A549 (cell line): ENCODE data around the gene GRM7. TPM values are rescaled to one million over a fixed set of nuclear protein-coding genes. Genes with fewer than 3 reads are reported as not detected.

Experiments
- ATAC-seq, 2 experiments: fragments of 200-7000 bp in 1 of 2; fragments of >200 bp in 1 of 2; cut with Nextera tagmentation in 1 of 2; cut with Tn5 transposase in 1 of 2; 3 replicates each; pipeline versions ENCODE4 v1.8.0 to v1.9.1; 2018 to 2020; ENCODE audit warnings: mild to moderate bottlenecking in 1 of 2, moderate library complexity in 1 of 2
- CTCF ChIA-PET: fragments of 300-600 bp; sonication (Branson Sonifier 250); formaldehyde crosslinking; extraction: SDS; loops from one replicate; lab custom pipeline; 2021; ENCODE audit warnings: antibody characterized with exemption, inconsistent platforms; lab: Yijun Ruan, JAX
- POLR2A ChIA-PET: fragments of 350-600 bp; formaldehyde crosslinking; extraction: SDS; loops from one replicate; lab custom pipeline; 2021; ENCODE audit warnings: antibody characterized with exemption, inconsistent platforms; lab: Yijun Ruan, JAX
- DNase-seq, 2 experiments: peaks; one replicate each; pipeline versions ENCODE4 v3.0.0 to v3.0.0-alpha.2; 2011 to 2016; ENCODE audit warnings: low read depth in 1 of 2, low spot score in 1 of 2
- FAIRE-seq: peaks from 2 replicates; lab custom pipeline; 2011; peaks lifted over from hg19 to GRCh38; lab: Jason Lieb, UNC
- H3K27ac ChIP-seq, 2 experiments: fragments of >200 bp; sonication (Bioruptor Twin); formaldehyde crosslinking; 3 replicates each; pipeline ENCODE4 v1.5.1; 2016 to 2017
- H3K4me1 ChIP-seq: fragments of >200 bp; sonication (Bioruptor Twin); formaldehyde crosslinking; 3 replicates; pipeline ENCODE4 v1.6.1; 2016
- H3K4me2 ChIP-seq: fragments of >200 bp; sonication (Bioruptor Twin); formaldehyde crosslinking; 3 replicates; pipeline ENCODE4 v1.6.1; 2016
- H3K4me3 ChIP-seq: fragments of >200 bp; sonication (Bioruptor Twin); formaldehyde crosslinking; 3 replicates; pipeline ENCODE4 v1.5.1; 2016
- H3K9me3 ChIP-seq: fragments of >200 bp; sonication (Bioruptor Twin); formaldehyde crosslinking; 3 replicates; pipeline ENCODE4 v1.6.1; 2016
- BHLHE40 ChIP-seq: IDR thresholded peaks from 2 replicates; pipeline ENCODE4 v1.6.1; 2012; ENCODE audit warnings: low read depth, low read length, inconsistent platforms
- CEBPB ChIP-seq, 2 experiments: fragments of >200 bp in 1 of 2; sonication (Bioruptor Twin) in 1 of 2; formaldehyde crosslinking in 1 of 2; IDR thresholded peaks; 2 replicates each; pipeline ENCODE4 v1.6.1; 2012 to 2016
- ELK1 ChIP-seq: fragments of 150-350 bp; IDR thresholded peaks from 2 replicates; pipeline ENCODE4 v1.6.1; 2014; ENCODE audit warnings: low read depth, mild to moderate bottlenecking, low read length
- FOSB ChIP-seq: fragments of 250-450 bp; sonication (Bioruptor Pico); IDR thresholded peaks from 2 replicates; pipeline ENCODE4 v1.5.0; 2020; ENCODE audit warnings: mild to moderate bottlenecking, moderate library complexity
- FOSL2 ChIP-seq, 2 experiments: fragments of 450-650 bp in 1 of 2; fragments of >200 bp in 1 of 2; sonication (Bioruptor Twin) in 1 of 2; formaldehyde crosslinking; IDR thresholded peaks; 2 replicates each; pipeline versions ENCODE4 v1.5.0 to v1.6.1; 2016 to 2020; ENCODE audit warnings: mild to moderate bottlenecking in 1 of 2, moderate library complexity in 1 of 2
- HDAC2 ChIP-seq: fragments of 200-600 bp; sonication (generic); IDR thresholded peaks from 2 replicates; pipeline ENCODE4 v1.6.1; 2016
- HEYL ChIP-seq: fragments of 250-450 bp; sonication (Bioruptor Pico); IDR thresholded peaks from 2 replicates; pipeline ENCODE4 v1.8.0; 2021; ENCODE audit warnings: mild to moderate bottlenecking, moderate library complexity
- HOXA7 ChIP-seq: fragments of 250-450 bp; sonication (Bioruptor Pico); IDR thresholded peaks from 2 replicates; pipeline ENCODE4 v1.5.0; 2020; ENCODE audit warnings: mild to moderate bottlenecking, moderate library complexity
- HOXB13 ChIP-seq: fragments of 250-450 bp; sonication (Bioruptor Pico); IDR thresholded peaks from 2 replicates; pipeline ENCODE4 v1.5.0; 2020; ENCODE audit warnings: low read depth, mild to moderate bottlenecking, moderate library complexity
- MAFK ChIP-seq: fragments of 450-650 bp; IDR thresholded peaks from 2 replicates; pipeline ENCODE4 v1.6.1; 2014; ENCODE audit not compliant: partially characterized antibody
- NR3C1 ChIP-seq: fragments of >200 bp; sonication (Bioruptor Twin); formaldehyde crosslinking; IDR thresholded peaks from 3 replicates; pipeline ENCODE4 v1.6.1; 2017
- POLR2A ChIP-seq: IDR thresholded peaks from 2 replicates; pipeline ENCODE4 v1.6.1; 2012; ENCODE audit warnings: mild to moderate bottlenecking, low read length
- POLR2AphosphoS2 ChIP-seq: conservative IDR thresholded peaks from 2 replicates; pipeline ENCODE4 v1.6.1; 2012; ENCODE audit warnings: low read length, improper control_type of control experiment, inconsistent platforms
- RARB ChIP-seq: fragments of 250-450 bp; sonication (Bioruptor Pico); IDR thresholded peaks from 2 replicates; pipeline ENCODE4 v1.8.0; 2021; ENCODE audit warnings: mild to moderate bottlenecking, moderate library complexity
- USF2 ChIP-seq: fragments of 450-650 bp; IDR thresholded peaks from 2 replicates; pipeline ENCODE4 v1.6.1; 2014; ENCODE audit warnings: antibody characterized with exemption
- ZNF302 ChIP-seq: fragments of 250-450 bp; sonication (Bioruptor Pico); IDR thresholded peaks from 2 replicates; pipeline ENCODE4 v1.9.0; 2021; ENCODE audit warnings: inconsistent platforms, mild to moderate bottlenecking, moderate library complexity
- WGBS: methylation state at CpG from one replicate; pipeline ENCODE4 v1.1.6; 2017; ENCODE audit errors: missing lambda C conversion rate; 5-methylcytosine and 5-hydroxymethylcytosine counted together
- polyA plus RNA-seq, 4 experiments: library from polyadenylated mRNA; depleted of rRNA in 3 of 4; stranded (reverse); fragments of >200 nt; fragmentation: RNase III in 1 of 4; extraction: RNeasy Plus Mini Kit Qiagen cat#74134 plus additional on column Dnase treatment in 1 of 4; gene quantifications; 2 replicates in 3 of 4; 3 replicates in 1 of 4; pipeline ENCODE4 v1.2.3, GENCODE V29; 2011 to 2017
- TF ChIP-seq, protein P1 (sequence below): fragments of 200-600 bp; sonication (generic); IDR thresholded peaks from 2 replicates; pipeline ENCODE4 v1.6.1; 2016; ENCODE audit warnings: antibody characterized with exemption, mild to moderate bottlenecking, moderate library complexity
- TF ChIP-seq, protein P2 (sequence below): fragments of 250-450 bp; sonication (Bioruptor Pico); IDR thresholded peaks from 2 replicates; pipeline ENCODE4 v1.5.0; 2020; ENCODE audit warnings: low read depth, mild to moderate bottlenecking, moderate library complexity

The GRM7 gene
- polyA plus RNA-seq, 2 of the 4 experiments (the other 2 are of a cell fraction), result not detected

GRCh38 chr3:7752005-7752404 is 891.1 kb downstream of the GRM7 start:
- ChIA-PET CTCF (no interaction called here), POLR2A (no interaction called here)
- DNase-seq (no peak), FAIRE-seq (no peak), ATAC-seq (no peak)
- Histone ChIP-seq H3K27ac (no peak overlapping the region), H3K4me3 (no peak overlapping the region), H3K4me2 (no peak overlapping the region), H3K4me1 (no peaks in the 10 kb centered on the region), H3K9me3 (no peaks in the 10 kb centered on the region)
- no peak for TF ChIP-seq POLR2AphosphoS2
- no peak for TF ChIP-seq ELK1
- TF ChIP-seq, protein P1, sequence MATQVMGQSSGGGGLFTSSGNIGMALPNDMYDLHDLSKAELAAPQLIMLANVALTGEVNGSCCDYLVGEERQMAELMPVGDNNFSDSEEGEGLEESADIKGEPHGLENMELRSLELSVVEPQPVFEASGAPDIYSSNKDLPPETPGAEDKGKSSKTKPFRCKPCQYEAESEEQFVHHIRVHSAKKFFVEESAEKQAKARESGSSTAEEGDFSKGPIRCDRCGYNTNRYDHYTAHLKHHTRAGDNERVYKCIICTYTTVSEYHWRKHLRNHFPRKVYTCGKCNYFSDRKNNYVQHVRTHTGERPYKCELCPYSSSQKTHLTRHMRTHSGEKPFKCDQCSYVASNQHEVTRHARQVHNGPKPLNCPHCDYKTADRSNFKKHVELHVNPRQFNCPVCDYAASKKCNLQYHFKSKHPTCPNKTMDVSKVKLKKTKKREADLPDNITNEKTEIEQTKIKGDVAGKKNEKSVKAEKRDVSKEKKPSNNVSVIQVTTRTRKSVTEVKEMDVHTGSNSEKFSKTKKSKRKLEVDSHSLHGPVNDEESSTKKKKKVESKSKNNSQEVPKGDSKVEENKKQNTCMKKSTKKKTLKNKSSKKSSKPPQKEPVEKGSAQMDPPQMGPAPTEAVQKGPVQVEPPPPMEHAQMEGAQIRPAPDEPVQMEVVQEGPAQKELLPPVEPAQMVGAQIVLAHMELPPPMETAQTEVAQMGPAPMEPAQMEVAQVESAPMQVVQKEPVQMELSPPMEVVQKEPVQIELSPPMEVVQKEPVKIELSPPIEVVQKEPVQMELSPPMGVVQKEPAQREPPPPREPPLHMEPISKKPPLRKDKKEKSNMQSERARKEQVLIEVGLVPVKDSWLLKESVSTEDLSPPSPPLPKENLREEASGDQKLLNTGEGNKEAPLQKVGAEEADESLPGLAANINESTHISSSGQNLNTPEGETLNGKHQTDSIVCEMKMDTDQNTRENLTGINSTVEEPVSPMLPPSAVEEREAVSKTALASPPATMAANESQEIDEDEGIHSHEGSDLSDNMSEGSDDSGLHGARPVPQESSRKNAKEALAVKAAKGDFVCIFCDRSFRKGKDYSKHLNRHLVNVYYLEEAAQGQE, result no peak
- WGBS, result 0% methylated on average over 1 of the region's 1 CpG

DNA sequence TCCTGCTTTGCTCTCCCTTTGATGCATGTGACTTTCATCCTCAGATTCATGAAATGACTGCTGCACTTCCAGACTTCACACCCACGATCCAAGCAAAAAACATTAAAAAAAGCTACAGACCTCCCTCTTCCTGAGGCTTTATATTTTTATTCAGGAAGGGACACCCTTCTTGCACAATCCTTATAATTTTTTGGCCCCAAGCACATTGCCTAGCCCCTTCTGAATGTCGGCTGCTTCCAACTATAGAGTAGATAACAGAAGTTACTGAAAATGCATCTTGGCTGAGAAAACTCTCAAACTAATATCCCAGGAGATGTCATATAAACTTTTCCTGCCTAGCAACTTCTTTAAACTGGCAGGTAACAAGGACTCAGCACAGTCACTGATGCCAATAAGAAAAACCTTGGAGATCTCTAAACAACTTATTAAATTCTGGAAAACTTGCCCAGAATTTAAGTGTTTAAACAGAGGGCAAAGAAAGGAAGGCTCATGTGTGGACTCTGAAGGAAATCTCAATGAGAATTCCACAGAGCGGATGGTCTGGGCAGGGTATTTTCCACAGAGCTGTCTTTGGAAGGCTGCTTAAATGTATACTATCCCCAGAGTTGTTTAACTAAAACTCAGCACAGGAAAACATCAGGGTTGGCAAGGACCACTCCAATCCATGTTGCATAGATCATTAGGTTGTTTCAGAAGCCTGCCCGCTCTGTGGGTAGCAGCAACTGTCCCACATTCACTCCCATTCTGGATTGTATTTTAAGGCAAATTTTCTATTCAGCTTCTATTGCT is 893.9 kb downstream of the GRM7 start:
- no peak for ATAC-seq
- Histone ChIP-seq H3K27ac (no peak overlapping the region), H3K9me3 (no peaks in the 10 kb centered on the region), H3K4me3 (no peak overlapping the region), H3K4me2 (no peak overlapping the region), H3K4me1 (no peaks in the 10 kb centered on the region)
- TF ChIP-seq HEYL (CRISPR knock-in tag) (no peak), BHLHE40 (no peak), HOXA7 (CRISPR knock-in tag) (no peak), RARB (CRISPR knock-in tag) (no peak), USF2 (no peak), FOSB (CRISPR knock-in tag) (no peak), HOXB13 (no peak), MAFK (no peak), POLR2A (no peak), HDAC2 (no peak), ZNF302 (CRISPR knock-in tag) (no peak), FOSL2 (IDR thresholded peaks at IDR 0.05) (no peak), FOSL2 (CRISPR knock-in tag; IDR thresholded peaks at IDR 0.05) (no peak), NR3C1 (no peak), CEBPB (IDR thresholded peaks at IDR 0.05) (no peak)
- TF ChIP-seq, protein P2, sequence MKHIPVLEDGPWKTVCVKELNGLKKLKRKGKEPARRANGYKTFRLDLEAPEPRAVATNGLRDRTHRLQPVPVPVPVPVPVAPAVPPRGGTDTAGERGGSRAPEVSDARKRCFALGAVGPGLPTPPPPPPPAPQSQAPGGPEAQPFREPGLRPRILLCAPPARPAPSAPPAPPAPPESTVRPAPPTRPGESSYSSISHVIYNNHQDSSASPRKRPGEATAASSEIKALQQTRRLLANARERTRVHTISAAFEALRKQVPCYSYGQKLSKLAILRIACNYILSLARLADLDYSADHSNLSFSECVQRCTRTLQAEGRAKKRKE (CRISPR knock-in tag), result no peak
- no peak for FAIRE-seq
- ChIA-PET CTCF (no interaction called here), POLR2A (no interaction called here)
- WGBS, result 14% methylated on average over 4 of the region's 4 CpGs
- DNase-seq, result no peak
